ENCODE data around the gene EFCAB6. TPM values are rescaled to one million over a fixed set of nuclear protein-coding genes. Genes with fewer than 3 reads are reported as not detected.

The EFCAB6 gene
- total RNA-seq, 1 donor from 2014 or later: 1.7 TPM

DNA sequence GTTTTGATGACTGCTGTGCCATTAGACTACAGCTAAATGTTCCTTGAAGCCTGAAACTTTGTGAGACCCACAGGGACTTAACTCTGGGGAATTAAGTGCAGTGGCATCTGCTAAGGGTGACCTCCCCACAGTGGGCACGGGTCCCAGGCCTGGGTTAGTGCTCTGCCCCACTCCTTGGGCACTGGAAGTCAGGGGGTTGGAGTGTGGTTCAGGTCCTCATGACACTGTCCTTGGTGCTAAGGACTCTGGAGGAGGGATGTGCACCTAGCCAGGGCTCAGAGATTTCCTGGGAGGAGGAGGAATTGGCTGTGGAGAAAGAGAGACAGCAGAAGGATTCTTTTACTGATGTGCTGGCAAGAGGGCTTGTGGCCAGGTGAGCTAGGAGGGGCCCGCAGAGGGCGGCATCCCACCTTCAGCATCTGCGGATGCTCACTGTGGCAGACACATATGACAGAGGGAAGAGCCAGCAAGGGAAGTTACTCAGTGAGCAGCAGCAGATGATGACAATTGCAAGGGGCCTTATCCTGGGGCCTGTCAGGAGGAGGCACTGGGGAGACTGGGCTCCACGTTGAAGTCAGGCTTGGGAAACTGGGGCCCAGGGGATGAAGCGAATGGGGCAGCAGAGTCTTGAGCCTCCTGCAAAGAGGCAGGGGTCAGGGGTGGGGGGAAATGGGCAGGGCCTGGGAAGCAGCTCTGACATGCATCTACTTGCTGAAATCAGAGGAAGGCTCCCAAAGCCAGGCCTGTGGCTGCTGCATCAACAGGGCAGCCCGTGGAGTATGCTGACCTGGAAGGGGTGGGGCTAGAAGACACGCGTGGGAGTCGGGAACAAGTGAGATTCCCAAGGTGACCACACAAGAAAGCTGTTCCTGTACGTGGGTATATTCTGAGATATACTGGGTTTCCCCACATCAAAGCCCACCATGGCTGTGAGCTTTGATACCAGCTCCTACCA, 256.3 kb downstream of the EFCAB6 start:
- DNase-seq (no peak), ATAC-seq (ENCODE audit: poor library complexity) (no peak)
- intact Hi-C loops (cut with DNase I): no loop called here

DNA sequence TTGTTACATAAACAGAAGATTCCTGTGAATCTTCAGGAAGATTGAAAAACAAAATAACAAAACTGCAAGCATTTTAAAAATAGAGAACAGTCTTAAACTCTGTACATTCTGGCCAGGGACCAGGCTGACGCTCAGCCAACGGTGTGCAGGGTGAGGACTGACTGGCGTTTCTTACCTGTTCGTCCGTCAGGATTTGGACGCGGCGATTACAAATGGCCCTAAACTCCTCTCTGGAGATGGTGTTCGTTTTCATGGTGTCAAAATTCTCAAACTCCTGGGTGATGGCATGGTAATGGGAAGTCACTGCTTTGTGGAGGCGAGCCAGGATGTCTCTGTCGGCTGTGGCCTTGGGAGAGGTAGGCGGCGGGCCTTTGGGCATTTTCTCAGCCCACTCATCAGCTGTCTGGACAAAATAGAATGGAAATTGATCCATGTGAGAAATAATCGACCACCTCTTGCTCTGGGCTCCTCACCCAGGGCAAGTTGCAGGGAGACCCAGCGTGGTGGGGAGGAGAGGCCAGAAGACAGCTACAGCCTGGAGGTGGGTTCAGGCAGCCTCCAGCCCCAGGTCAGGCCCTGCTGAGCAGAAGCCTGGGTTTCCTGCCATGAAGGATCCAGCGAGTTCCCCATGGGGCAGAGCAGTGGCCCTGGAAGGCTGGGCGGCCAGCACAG, 257.3 kb downstream of the EFCAB6 start:
- no peak for ATAC-seq (ENCODE audit: poor library complexity)
- intact Hi-C loops (cut with DNase I): no loop called here
- DNase-seq: no peak

DNA sequence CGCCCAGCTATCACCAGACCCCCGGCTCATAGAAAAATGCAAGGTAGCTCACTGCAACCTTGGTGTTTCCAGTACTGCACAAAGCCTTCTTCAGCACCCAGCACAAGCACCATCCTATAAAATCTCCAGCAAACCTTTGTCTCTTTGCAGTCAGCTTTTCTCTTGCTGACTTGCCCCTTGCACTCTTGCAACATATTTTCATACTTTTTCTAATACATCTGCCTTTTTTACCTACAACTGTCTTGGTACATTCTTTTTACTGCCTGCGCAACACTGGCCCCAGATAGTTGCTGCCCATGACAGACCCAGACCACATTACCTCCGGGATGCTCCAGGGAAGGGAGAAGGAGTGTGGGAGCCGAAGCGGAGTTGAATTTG, 257.9 kb downstream of the EFCAB6 start:
- intact Hi-C loops (cut with DNase I): no loop called here
- DNase-seq (no peak), ATAC-seq (ENCODE audit: poor library complexity) (no peak)

DNA sequence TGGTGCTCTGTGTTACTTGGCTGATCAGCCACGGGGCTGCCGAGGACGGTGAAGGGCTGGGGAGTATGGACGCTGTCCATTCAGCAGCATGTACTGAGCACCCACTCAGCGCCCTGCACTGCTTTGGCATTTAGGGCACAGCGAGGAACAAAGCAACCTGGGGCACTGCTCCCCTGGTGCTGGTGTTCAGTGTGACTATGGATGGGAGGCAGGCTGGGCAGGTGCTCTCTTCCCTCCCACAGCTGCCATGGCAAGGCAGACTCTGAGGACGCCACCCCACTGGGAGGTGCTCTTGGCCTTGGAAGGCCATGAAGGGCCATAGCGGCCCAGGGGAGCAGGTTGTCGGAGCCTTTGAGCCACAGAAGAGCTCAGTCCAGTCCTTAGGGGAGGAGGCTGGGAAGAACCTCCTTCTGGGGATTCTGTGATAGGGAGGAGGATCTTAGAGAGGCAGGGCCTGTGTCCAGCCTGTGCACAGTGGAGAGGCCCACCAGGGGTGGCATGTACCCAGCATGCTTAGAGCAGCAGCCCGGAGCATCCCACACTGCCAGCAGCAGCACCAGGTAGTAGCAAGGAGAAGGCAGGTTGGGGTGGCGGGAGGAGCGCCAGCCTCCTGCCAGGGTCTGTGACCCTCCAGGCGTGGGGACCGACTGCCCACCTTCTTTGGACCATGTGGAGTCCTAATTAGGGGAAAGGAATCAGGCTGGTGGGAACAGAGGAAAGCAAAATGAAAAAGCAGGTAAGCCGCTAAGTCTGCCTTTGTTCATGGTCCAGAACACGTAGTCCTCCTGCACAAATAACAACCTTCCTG, 258.4 kb downstream of the EFCAB6 start:
- intact Hi-C loops (cut with DNase I): no loop called here

DNA sequence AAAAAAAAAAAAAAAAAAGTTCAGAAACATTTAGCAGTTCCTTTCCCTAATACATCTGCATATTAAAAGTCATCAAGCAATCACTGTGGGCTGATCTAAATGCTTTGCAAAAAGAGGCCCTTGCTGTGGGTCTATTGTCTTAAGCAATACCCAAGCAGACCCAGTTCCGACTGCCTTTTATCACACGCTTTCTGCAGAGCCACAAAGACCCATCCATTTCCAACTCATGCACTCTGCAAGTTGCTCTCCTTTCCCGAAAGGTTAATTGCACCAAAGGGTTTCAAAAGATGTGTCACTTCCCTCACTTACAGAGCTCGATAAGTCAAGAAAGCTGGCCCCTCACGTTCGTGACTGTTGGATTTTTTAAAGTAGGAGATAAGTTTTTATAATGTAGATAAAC, 261.4 kb downstream of the EFCAB6 start:
- no peak for DNase-seq
- intact Hi-C loops (cut with DNase I): no loop called here
- ATAC-seq (ENCODE audit: poor library complexity): no peak

More for the DNA sequence above, 258.4 kb downstream of the EFCAB6 start:
- ATAC-seq (ENCODE audit: poor library complexity): no peak
- no peak for DNase-seq

DNA sequence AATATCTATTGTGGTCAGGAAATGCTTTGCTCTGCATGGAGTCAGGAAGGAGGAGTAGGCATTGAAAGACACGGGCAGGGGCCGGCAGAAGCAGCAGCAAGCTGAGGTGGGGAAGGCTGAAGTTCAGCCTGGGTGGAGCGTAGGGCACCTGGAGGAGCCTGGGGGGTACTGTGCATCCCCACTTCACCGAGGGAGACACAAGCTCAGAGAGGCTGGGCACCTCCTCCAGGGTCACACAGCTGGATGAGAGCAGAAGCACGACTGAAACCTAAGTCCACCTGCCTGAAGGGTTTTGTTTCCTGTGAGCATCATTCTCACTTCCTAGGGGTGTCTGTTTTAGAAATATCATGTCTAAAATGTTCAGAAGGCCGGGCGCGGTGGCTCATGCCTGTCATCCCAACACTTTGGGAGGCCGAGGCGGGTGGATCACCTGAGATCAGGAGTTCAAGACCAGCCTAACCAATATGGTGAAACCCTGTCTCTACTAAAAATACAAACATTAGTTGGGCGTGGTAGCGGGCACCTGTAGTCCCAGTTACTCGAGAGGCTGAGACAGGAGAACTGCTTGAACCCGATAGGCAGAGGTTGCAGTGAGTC, 262.0 kb downstream of the EFCAB6 start:
- intact Hi-C loops (cut with DNase I): no loop called here
- no peak for ATAC-seq (ENCODE audit: poor library complexity)
- DNase-seq: no peak

DNA sequence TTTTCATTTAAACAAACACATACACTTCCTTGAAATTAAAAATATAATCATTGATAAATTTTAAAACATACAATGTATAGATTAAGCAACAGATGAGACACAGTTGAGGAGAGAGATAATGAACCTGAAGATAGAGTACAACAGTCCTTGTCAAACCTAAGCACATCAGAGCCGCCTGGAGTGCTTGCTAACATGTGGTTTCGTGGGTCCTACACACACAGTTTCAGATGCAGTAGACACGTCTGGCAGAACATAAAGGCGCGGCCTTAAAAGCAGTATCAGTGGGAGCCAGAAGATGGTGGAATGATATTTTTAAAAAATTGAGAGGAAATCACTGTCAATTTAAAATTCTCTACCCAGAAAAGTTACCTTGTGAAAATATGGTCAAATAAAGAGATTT, 265.9 kb downstream of the EFCAB6 start:
- no peak for ATAC-seq (ENCODE audit: poor library complexity)
- intact Hi-C loops (cut with DNase I): no loop called here
- no peak for DNase-seq

DNA sequence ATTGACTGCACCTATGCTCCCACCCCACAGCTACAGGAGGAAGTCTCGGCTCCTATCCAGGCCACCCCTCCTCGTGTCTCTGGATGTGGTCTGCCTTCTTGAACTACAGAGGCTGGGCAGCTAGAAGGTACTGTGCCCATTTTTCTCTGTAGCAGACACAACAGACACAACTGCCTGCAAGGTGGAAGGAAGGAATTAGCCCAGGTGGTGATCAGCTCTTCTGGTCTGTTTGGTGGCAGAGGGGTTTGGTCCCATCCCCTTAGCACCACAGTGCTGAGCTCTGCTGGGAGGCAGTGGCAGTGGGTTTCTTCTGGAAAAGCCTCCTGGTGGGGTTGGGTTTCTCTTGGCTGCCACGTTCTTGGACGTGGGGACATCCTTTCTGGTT, 267.8 kb downstream of the EFCAB6 start:
- intact Hi-C loops (cut with DNase I): no loop called here
- no peak for DNase-seq
- ATAC-seq (ENCODE audit: poor library complexity): no peak

DNA sequence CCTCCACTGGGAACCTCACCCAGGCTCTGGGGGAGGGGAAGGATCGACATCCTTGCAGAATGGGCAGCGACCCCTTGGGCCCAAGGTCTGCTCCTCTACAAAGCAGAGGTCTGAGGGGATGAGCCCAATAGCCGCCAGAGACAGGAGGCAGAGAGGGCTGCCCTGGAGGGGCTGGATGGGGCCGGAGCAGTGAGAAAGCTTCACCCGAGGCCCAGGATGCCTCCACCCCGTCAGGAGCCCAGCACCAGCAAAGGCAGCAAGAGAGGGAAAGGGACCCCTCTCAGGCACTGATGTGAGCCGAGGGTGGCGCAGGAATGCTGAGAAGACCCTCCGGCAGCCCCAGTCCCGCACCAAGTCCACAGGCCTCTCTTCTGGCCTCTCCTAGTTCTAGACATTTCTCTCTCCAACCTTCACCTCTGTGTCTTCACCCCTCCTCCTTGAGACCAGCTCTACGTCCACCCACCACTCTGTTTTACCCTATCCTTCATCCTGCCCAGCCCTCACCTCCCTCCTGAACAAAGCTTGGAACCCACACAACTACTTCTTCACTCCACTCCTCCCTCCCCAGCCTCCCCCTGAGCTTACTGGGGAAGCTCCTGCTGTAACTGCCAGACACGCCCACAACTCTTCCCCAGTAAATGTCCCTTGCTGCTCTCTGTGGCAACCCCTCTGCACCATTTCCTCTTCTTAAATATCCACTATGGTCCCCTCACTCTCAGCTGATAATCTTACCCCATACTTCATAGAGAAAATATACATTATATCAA, 268.4 kb downstream of the EFCAB6 start:
- ATAC-seq (ENCODE audit: poor library complexity): no peak
- intact Hi-C loops (cut with DNase I): no loop called here
- no peak for DNase-seq

DNA sequence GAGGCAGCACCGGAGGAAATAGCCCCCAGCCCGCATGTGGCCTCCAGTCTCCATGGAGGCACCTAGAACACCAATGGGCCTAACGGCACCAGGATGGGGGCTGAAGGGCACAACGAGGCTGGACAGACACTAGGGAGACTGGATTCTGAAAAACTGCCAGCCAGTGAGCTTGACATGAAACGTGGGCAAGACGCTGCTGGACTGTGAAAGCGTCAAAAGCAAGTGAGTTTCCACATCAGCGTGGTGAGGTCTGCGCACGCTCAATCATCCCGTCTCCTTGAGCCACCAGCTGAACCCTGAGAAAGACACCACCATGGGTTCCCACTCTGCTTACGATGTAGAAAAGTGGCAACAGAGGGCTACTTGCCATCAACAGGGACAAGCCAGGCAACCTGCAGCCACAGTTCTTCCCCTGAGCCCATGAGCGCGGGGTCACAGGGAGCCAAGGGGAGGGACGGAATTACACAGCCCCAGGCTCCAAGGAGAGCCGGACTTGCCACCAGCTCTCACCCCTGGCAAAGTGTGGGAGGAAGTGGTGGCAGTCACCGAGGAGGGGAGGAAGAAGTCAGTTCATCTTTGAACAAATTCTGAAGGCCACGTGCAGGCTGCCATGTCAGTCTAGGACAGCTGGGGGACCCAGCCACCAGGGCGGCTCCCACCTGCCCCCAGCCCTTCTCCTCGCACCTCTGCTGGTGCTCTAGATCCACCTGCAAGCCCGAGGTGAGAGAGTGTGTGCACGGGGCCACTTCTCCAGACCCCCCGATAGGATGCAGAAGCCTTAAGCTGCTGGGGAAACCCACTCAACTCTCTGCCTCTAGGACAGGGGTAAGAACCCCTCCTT, 269.2 kb downstream of the EFCAB6 start:
- DNase-seq (no peak), ATAC-seq (ENCODE audit: poor library complexity) (no peak)
- intact Hi-C loops (cut with DNase I): no loop called here

DNA sequence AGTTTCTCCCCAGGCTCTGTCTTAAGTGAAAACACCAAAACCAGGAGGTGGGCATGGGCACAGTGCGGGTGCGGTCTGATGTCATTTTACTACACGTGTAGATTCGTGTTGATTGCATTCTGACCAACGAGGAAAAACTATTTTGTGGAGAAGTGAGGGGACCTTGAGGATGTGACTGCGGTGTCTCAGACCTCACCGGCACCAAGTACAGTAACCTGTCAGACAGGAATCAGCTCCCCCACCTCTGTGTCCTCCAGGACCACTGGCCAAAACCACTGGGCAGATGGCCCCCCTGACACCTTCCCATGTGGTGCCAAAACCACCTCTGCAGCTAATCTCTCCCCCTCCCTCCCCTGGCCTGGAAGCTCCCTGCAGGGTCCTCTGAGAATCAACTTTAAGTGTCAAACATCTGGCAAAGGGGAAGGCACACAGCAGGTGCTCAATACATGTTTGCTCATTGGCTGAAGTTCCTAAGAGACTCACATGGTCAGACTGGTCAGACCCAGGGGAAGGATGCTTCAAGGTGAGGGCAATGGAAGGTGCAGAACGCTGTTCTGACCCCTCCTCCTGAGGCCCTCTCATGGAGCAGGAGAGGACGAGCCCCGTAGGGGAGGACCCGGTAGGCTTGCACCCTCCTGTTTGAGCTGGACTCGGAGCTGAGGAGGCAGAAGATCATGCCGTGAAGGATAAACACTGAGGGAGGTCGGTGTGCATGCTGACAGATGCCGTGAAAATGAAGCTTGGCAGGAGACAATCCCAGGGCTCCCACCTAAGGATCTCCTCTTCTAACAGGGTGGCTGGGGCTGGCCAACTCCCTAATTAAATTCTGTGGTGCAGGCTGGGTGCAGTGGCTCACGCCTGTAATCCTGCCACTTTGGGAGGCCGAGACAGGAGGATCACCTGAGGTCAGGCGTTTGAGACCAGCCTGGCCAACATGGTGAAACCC, 270.4 kb downstream of the EFCAB6 start:
- ATAC-seq (ENCODE audit: poor library complexity) (no peak), DNase-seq (no peak)
- intact Hi-C loops (cut with DNase I): no loop called here

DNA sequence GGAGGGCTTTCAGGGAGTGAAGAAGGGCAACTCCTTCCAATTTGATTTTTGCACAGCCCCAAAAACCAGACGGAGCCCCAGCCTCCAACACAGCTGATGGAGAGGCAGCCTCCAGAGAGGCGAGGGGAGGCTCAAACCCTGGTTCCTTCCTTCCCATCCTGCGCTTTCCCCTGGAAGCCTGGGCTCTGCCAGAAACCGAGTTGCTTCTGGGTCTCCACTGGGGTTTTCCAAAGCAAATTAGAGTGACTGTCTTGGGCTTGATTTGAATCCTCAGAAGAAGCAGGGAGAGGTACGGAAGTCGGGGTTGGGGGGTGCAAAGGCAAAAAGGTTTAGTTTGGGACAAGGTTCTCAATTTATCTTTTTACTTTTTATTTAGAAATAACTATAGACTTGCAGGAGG, 271.1 kb downstream of the EFCAB6 start:
- no peak for DNase-seq
- intact Hi-C loops (cut with DNase I): no loop called here
- no peak for ATAC-seq (ENCODE audit: poor library complexity)

DNA sequence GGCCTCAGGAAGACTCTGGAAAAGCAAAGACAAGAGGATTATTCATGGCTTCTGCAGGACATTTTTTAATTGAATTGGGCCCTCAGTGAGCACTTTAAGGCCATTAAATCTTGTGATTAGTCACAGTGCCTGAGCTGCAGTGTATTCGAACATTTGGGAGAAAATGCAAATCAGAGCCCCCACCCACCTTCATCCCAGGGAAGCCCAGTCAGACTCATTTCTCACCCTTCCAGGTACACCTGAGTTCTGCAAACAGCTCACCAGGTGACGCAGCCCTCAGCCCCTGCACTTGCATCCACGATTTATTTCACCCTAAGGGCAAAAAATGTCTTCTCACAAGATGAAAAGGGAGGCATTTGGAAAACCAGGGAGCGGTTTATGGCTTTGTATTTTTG, 271.6 kb downstream of the EFCAB6 start:
- ATAC-seq (ENCODE audit: poor library complexity) (no peak), DNase-seq (no peak)
- intact Hi-C loops (cut with DNase I): no loop called here

DNA sequence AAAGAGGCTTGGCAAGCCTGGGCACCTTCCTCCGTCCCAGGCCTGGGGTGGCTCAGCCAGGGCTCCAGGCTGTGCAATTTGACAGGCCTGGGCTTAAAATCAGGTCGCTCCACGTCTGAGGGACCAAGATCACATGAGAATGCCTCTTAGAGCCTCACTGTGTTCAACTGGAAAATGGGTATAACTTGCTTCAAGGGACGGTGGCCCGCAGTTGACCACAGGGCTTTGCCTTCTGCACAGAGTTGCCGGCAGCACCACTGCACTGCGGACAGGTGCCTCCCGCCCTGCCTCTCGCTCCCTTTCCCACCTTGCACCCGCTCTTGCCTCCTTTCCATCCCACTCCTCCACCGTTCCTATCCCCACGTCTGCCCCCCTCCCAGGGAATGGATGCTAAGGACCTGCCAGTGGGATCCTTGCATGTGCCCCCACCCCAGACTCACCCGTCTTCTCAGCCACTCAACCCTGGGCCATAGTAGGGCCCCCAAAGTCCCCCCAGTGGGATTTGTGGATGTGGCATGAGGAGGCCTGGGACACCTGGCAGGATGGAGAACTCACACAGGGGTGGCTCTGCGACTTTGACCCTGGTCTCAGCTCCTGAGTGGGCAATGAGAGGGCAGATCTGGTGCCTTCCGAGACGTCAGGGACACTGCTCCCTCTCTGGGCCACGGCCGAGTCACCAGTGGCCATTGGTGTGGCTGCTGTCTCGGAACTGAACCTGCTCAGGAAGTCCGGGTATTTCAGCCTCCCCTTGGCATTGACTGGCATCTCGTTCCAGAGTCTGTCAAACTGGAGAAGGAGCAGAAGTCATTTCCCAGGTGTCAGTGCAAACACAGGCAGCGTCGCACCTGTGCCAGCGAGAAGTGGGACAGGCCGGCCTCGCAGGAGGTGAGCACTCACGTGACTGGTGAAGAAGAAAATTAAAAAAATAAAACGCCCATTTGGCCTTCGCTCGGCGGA, 272.3 kb downstream of the EFCAB6 start:
- no peak for DNase-seq
- intact Hi-C loops (cut with DNase I): no loop called here
- ATAC-seq (ENCODE audit: poor library complexity): no peak

DNA sequence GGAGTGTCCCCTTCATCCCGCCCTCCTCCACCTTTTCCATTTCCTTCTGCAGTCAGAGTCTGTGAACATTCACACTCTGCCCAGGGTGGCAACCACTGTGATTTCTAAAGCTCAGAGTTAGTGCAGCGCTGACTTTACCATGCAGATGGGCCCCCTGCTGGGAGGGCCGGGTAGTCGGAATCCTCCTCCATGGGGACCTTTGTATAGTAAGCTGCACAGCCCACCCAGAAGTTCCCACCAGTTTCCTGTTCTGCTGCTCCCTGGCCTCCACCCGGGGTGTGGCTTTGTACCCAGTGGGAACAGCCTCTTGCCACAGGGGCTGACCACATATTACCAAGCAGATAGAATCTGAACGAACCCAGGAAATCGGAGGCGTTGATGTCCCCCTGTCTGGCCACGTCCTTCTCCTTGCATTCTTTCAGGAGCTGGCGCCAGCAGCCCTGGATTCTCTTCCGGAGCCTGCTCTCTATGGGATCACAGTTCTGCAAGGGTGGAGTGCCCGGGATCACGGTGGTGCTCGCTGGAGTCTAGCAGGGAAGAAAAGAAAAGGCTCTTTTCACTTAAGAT, 275.0 kb downstream of the EFCAB6 start:
- ATAC-seq (ENCODE audit: poor library complexity): no peak
- intact Hi-C loops (cut with DNase I): no loop called here
- DNase-seq: no peak
